GM19455 (cell line): ENCODE results near the gene ITGA1.
"Not testable (repeated sequence)": the region's sequence is repeated elsewhere in the genome, so short reads cannot be mapped to it uniquely, and the experiment has no call there.

Source experiments
- ATAC-seq: cut with Tn5 transposase; IDR thresholded peaks from one replicate; pipeline ENCODE4 v1.9.1; 2021; ENCODE audit not compliant: unreplicated experiment

The ITGA1 gene

DNA sequence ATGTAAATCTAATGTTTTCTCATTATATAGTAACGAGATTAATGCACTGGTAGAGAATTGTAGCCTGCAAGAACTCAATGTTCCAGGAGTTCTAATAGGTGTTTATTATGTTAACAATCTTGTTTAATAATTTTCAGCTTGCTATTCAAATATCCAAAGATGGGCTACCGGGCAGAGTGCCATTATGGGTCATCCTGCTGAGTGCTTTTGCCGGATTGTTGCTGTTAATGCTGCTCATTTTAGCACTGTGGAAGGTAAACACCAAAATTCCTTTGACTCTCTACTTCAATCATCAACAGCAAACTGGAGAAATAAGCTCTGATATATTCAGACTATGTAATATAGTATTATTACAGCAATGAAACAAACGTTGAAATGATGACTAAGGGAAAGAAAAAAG lies 159.5 kb downstream of the ITGA1 start:
- ATAC-seq, result no peak

DNA sequence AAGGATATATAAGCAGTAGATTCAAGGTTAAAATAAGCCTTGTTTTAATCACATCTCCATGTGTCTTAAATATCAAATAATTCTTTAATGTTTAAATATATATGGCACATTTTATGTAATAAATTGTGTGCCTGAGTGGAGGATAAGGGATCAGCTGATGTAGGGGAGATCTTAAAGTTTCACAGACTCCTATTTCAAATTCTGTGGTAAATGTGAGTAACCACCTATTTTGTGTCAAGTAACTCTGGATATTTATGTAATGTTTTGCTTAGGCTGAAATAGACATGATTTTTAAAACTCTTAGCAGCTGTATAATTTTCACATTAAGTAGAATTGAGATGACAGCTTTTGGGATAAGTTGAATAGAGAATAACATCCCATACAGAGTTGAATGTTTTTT lies 160.1 kb downstream of the ITGA1 start:
- ATAC-seq, result no peak

DNA sequence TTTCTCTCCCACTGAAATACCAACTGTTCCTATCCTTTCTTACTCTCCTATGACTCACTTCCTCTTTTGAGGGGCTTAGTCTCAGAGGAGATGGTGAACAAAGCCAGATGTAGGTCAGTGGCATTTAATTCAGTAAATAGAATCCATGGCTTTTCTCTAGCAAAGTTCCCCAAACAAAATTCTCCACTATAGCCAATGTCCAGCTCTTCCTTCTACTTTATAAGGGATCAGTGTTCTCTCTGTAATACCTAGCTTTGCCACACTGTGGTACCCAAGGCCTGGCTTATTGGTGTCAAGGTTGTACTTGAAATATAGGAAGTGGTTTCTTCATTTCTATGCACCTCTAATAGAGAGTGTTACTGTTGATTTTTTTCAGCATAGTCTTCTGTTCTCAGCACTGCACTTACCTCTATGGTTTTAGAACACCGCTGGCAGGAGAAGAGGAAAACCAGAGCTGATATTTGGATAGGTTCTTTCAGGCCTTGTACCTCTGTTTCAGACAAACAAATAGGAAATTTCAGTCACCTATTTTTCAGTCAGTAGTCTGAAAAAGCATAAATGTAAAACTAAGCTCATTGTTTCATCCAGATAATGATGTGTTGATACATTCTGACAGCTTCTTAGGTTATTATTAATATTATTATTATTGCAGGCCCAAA lies 160.8 kb downstream of the ITGA1 start:
- ATAC-seq, result peak; percentile 99

DNA sequence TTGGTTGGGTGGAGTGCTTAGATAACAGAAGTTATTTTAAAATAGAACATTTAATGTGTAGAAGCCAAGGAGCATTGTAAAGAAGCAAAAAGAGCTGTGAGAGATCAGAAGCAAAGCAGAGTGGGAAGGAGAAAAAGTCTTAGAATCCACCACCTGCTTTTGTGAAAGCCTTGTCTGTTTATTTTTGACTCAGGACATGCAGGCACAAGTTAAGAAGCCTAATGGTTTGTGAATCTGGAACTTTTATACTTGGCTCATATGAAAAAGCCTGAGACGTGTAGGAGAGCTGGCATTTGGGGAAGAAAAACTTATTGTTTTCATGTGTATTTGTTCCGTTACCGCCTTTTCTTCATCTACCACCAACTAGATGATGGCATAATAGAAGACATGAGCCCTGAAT lies 163.0 kb downstream of the ITGA1 start:
- no peak for ATAC-seq

DNA sequence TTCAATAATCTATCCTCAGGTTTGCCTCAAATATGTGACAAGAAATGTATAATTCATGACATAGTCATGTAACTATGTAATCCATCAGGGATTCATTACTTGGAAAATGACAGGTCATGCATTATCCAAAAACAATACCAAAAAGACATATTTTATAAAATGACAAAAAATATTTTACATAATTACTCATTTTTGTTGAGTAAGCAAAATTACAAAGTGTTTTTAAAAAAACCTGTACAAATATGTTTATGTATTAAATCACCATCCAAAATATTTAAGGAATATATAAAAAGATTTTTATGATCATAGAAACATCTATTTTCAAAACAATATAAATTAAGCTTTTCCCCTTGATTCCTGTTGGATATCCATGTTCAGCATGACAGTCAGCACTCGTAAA lies 164.8 kb downstream of the ITGA1 start:
- ATAC-seq, result no peak

DNA sequence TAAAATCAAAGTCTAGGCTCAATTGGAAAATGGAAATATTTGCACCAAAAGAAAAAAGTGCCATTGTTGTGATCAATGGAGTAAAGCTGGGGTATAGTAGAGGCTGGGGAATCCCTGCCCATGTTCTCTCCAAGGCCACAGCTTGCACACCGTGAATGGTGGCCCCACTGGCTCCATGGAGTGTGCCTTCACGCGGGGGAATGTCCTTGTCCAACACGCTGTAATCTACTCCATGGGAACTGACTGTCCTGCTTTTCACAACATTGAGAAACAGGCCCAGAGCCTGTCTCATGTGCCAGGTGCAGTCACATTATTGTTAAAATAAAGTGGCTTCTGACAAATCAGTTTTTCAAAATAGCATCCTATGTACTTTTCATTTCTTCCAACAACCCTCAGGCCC lies 168.3 kb downstream of the ITGA1 start:
- ATAC-seq, result no peak

DNA sequence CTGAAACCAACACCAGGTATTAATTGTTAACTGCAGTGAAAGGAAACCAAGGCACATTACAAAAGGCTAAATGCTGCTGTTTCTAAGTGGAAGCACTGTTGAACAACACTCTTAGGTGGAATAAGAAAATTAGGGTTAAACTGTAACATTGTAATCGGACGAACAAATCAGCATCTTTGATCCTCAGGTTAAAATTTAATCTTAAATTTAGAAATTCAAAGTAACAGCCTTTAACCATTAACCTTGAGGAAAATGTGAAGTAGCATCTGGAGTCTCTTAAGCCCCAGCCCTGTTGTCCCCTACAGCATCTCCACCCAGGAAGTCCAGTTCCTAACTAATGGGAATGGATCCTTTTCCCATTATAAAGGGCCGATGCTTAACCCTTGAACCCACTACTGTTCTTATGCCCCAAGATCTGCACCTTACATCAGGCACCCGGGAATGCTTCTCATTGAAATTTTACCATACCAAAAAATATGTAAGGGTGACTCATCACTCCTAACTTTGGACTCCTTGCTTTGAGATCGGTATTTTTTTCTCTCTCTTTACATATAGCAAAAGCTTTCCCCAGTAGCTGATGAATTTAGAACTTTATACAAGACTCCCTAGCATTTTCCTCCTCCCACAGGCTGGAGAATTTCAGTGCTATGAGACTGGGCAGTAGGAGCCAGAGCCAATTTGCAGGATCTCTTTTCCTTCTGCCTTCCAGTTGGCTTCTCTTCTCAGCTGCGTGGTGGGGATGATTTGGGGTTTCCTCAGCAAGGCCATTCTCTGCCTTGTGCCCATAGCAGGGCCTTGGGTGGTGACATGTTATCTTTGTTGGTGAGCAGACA lies 169.4 kb downstream of the ITGA1 start:
- no peak for ATAC-seq

DNA sequence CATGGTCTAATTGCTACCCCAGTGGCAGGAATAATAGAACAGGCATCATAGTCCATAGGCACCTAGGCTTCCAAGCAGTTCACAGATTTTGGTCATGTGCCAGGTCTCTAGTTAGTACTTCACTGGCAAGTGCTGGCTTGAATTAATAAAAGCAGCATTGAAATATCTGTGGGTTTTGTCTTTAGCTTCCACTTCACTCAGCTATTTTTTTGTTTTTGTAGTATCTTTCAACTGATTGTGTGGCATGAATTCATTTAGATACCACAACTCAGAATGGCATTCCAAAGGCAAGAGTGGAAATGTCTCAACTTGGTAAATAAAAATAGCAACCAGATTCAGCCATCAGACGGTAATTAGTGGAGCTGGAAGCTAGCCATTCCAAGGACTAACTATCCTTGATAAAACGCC lies 173.6 kb downstream of the ITGA1 start:
- no peak for ATAC-seq

DNA sequence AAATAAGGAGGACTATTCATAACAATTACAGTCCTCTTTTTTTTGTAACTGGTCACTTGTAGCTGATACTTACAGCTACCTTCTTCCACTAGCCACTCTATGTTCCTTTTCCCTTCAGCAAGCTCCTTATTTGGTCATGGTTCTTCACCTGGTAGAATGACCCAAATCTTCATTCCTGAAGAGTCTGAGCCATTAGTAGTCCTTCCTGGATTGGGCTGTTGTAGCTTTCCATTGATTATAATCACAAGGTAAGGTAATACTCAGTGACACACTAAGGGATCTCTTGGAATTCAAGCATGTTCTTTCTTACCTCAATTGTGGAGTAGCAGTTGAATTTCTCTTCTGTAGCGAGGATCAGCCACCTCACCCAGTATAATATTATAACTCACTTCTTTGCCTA lies 175.9 kb downstream of the ITGA1 start:
- ATAC-seq, result no peak

DNA sequence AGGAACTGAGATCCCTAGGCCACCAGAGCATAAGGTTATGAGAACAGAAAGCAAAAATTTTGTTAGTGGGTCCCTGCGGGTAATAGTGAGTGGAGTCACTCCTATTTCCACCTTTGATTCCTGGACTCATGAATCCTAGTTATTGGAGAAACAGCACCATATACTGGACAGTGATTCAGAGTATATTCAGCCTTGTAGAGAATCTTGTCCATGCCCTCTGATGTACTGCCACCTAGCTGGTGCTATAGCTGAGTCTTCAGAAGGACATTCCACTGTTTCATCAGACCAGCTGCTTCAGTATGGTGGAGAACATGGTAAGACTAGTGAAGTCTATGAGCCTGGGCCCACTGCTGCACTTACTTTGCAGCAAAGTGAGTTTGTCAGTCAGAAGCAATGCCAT lies 176.4 kb downstream of the ITGA1 start:
- ATAC-seq, result no peak

DNA sequence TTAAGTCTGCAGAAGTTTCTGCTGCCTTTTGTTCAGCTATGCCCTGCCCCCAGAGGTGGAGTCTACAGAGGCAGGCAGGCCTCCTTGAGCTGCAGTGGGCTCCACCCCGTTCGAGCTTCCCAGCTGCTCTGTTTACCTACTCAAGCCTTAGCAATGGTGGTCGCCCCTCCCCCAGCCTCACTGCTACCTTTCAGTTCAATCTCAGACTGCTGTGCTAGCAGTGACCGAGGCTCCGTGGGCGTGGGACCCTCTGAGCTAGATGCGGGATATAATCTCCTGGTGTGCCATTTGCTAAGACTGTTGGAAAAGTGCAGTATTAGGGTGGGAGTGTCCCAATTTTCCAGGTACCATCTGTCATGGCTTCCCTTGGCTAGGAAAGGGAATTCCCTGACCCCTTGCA lies 188.4 kb downstream of the ITGA1 start:
- not testable (repeated sequence) for ATAC-seq

DNA sequence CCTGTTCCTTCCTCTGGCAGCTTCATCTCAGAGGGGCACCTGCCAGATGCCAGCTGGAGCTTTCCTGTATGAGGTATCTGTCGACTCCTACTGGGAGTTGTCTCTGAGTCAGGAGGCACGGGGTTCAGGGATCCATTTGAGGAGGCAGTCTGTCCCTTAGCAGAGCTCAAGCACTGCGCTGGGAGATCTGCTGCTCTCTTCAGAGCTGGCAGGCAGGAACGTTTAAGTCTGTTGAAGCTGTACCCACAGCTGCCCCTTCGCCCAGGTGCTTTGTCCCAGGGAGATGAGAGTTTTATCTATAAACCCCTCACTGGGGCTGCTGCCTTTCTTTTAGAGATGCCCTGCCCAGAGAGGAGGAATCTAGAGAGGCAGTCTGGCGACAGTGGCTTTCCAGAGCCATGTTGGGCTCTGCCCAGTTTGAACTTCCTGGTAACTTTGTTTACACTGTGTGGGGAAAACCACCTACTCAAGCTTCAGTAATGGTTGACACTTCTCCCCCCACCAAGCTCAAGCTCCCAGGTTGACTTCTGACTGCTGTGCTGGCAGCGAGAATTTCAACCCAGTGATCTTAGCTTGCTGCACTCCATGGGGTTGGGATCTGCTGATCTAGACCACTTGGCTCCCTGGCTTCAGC lies 189.7 kb downstream of the ITGA1 start:
- ATAC-seq, result no peak

DNA sequence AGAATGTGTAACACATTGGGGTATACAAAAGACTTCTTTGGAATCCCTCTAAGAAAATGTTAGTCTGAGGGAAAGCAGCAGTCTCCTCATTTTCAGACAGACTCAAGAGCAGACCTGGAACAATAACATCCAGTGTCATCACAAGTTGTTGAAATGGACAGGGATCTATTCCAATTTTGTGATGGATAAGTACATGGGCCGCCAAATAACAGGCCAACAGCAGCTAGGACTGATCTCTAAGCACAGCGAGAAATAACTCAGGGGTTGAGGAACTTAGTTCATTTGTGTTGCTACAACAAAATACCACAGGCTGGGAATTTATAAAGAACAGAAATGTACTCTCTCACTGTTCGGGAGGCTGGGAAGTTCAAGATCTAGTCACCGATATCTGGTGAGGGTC lies 193.8 kb downstream of the ITGA1 start:
- ATAC-seq, result no peak

DNA sequence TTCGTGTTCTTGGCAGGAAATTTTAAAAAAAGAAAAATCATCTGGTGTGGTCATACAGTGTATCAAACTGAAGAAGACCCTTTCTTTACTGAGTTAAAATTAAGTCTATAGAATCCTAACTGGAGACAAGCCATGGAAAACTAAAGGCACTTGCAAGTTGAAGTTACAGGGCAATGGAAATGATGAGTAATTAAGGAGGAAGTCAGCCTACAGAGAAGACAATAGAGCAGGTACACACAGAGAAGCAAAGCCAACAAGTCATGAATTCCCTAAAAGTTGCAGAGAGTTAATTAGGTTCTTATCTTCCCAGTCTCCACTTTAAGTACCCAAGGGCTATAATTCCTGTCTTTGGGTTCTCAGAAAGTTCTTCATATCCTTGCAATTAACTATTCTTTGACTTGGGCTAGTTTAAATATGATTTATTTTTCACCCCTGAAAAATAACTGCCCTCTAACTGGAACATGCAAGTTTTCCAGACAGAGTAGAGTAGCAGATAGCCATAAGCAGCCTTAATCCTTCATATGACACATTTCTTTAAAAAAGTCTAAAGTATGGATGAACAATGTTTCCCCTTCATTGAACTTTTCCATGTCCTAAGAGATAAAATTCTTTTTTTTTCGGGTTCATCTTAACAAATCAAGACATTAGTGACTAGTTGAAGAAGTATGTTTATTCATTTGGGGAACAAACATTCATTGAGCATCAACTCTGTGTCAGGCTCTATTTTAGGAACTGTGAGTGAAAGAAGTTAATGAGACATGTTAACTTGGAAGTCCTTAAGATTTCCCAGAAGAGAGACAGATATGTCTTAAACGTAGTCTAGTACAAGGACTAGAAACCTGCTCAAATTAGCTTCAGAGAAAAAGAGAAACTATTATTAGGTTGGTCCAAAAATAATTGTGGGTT lies 196.3 kb downstream of the ITGA1 start:
- ATAC-seq, result no peak

DNA sequence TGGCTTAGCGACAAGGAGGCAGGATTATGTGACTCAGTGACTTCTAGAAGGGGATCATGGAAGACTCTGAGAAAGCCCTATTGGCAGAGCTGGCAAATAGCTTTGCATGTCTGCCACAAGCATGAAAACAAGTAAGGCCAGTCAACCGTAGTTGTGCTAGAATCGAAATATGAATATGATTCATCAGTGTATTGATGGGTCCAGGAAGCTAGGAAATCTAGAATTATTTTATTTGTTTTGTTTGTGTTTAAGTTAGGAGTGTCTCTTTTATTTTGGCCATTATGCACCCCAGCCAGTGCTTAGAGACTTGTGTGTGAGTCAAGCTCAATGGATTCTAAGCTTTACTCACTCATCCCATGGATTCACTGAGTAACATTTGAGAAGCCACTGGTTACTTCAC lies 197.6 kb downstream of the ITGA1 start:
- no peak for ATAC-seq

DNA sequence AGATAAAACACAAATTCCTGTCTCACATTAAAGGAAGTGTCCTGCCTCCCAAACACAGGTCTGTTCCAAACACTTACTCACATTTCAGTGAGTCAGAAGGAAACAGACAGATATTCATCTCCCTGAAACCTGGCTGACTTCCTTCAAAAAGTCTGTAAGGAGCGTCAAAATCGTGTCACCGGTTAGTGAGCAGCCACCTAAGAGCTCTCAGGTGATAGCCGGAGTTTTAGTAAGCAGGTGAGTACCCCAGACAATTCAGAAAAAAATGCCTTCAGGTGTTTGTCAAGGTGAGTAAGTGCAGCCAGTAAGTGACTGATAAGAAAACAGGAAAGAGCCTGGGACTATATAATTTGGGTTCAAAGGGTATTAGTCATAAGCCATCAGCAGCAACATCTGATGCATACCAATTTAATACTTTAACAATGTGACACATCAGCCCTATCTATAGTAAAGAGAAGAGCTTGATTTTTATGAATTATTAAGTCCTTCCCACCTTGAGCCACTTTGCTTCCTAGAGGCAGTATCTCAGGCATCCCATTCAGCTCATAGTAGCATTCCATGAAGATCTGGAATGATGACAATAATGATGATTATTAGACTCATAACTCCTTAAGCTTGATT lies 200.1 kb downstream of the ITGA1 start:
- ATAC-seq, result no peak

DNA sequence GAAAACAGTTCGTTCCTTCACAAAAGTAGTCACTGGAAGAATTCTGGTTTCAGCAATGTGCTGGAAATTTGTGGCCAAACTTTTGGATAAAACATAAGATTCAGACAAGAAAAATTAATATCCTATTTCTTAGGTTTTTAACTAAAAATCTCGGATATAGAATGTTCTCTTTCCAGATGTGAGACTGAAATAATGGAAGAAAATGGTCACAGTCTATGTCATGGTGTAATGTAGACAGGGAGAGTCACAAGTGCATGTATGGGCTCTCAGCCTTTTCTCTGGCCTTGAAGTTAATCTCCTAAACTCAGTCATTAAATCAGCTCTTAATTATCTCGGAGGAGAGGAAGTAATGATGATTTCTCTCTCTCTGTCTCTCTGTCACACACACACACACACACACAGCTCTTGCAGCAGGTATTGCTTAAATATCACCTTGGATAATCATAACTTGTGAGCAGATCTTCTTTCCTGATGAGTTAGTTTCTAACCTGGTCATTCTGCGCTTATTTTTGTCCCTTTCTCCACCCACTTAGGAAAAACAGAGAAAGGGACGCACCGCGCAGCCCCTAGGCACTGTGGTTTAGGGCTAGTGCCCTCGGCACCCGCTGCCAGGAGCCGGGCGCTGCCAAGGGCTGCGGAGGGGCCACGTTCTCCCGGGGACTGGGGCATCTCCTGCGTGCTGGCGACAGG lies 200.8 kb downstream of the ITGA1 start:
- peak; percentile 27 for ATAC-seq

DNA sequence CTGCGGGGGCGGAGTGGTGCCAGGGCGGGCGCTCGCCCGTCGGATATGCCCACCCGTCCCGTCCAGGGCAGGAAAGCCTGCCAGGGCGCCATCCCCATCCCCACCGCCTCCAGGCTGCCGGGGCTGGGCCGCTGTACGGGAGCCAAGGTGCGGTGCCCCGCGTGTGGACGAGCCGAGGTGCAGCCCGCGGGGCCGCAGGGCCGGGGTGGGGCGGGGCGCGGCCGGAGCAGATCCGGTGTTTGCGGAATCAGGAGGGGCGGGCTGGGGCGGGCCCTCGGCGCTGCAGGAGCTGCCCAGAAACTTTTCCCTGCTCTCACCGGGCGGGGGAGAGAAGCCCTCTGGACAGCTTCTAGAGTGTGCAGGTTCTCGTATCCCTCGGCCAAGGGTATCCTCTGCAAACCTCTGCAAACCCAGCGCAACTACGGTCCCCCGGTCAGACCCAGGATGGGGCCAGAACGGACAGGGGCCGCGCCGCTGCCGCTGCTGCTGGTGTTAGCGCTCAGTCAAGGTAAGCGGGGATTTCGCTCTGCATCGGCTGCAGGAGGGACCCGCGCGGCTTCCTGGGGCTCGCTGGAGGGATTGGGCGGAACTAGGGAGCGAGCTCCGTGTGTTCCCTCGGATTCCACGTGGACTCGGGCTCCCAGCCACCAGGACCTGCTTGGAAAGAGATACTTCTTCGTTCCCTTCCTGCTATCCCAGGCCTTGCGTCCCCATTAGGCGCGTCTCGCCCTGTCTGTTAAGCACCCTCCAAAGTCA lies 201.5 kb downstream of the ITGA1 start, which contains the start of gene ITGA2:
TSS of gene ITGA2 (plus strand) at position 328 of the 756 bp plus-strand sequence. CDS start at position 445, 117 bp downstream.
- ATAC-seq, result peak; percentile 60
